ENCODE data around the gene TCL1B. TPM values are rescaled to one million over a fixed set of nuclear protein-coding genes. Genes with fewer than 3 reads are reported as not detected.

The TCL1B gene
- total and polyA plus RNA-seq, 2 of the 4 experiments (the other 2 are of a cell fraction): not detected

DNA sequence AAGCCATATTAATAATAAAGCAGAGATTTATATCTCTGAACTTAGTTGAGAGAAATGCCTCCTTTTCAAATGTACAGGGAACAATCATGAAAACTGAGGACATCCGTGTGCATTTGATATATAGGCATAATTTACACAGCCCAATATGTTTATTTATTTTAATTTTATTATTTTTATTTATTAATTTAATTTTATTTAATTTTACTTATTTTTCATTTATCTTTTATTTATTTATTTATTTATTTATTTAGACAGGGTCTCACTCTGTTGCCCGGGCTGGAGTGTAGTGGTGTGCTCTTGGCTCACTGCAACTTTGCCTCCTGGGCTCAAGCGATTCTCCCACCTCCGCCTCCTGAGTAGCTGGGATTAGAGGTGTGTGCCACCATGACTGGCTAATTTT, 19.3 kb downstream of the TCL1B start:
- no TSS peak for BruUV-seq (replicated peaks)
- no peak overlapping the region for H3K18ac ChIP-seq (ENCODE audit: low read depth, low read length)
- no peak overlapping the region for H2AFZ ChIP-seq (replicated peaks; ENCODE audit: low read length, poor library complexity)
- no peak overlapping the region for H3K4ac ChIP-seq (ENCODE audit: low read depth, low read length)
- H2BK5ac ChIP-seq (ENCODE audit: low read depth, low read length, poor library complexity, severe bottlenecking): no peak overlapping the region
- no peak overlapping the region for H3K4me2 ChIP-seq (ENCODE audit: low read depth, low read length)
- H3K27me3 ChIP-seq (ENCODE audit: control insufficient read depth, insufficient read depth, low read length): no peaks in the 10 kb centered on the region
- ATAC-seq (ENCODE audit: low read depth) (no peak), DNase-seq (no peak)
- no peak overlapping the region for H3K56ac ChIP-seq (ENCODE audit: extremely low read depth, insufficient read depth, low read length)
- H2BK15ac ChIP-seq (ENCODE audit: low read depth, low read length): no peak overlapping the region
- H3K4me3 ChIP-seq (ENCODE audit: insufficient read depth, low read depth, low read length): no peak overlapping the region
- in situ Hi-C loops (cut with MboI; ENCODE audit: low sequenced_read_pairs) (no loop called here), dilution Hi-C loops (cut with HindIII; ENCODE audit: low sequenced_read_pairs, unreplicated experiment) (no loop called here), intact Hi-C loops (cut with micrococcal nuclease) (no loop called here)
- no peak overlapping the region for H3K27ac ChIP-seq (ENCODE audit: insufficient read depth, low read length)
- POLR2A ChIA-PET (ENCODE audit: unreplicated experiment): no interaction called here
- TF ChIP-seq RAD21 (IDR thresholded peaks at IDR 0.05; ENCODE audit: low read length) (no peak), SMC3 (IDR thresholded peaks at IDR 0.05; ENCODE audit: low read depth, low read length) (no peak), RCOR1 (IDR thresholded peaks at IDR 0.05; ENCODE audit: insufficient replicate concordance, low read length) (no peak), MAFK (IDR thresholded peaks at IDR 0.05; ENCODE audit: low read depth, low read length) (no peak), NFE2L2 (IDR thresholded peaks at IDR 0.05; ENCODE audit: low read depth, low read length) (no peak), BHLHE40 (IDR thresholded peaks at IDR 0.05; ENCODE audit: low read depth, low read length) (no peak)
- TF ChIP-seq, protein P1, sequence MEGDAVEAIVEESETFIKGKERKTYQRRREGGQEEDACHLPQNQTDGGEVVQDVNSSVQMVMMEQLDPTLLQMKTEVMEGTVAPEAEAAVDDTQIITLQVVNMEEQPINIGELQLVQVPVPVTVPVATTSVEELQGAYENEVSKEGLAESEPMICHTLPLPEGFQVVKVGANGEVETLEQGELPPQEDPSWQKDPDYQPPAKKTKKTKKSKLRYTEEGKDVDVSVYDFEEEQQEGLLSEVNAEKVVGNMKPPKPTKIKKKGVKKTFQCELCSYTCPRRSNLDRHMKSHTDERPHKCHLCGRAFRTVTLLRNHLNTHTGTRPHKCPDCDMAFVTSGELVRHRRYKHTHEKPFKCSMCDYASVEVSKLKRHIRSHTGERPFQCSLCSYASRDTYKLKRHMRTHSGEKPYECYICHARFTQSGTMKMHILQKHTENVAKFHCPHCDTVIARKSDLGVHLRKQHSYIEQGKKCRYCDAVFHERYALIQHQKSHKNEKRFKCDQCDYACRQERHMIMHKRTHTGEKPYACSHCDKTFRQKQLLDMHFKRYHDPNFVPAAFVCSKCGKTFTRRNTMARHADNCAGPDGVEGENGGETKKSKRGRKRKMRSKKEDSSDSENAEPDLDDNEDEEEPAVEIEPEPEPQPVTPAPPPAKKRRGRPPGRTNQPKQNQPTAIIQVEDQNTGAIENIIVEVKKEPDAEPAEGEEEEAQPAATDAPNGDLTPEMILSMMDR (conservative IDR thresholded peaks at IDR 0.05; ENCODE audit: low read depth, low read length): no peak
- TF ChIP-seq, protein P2, sequence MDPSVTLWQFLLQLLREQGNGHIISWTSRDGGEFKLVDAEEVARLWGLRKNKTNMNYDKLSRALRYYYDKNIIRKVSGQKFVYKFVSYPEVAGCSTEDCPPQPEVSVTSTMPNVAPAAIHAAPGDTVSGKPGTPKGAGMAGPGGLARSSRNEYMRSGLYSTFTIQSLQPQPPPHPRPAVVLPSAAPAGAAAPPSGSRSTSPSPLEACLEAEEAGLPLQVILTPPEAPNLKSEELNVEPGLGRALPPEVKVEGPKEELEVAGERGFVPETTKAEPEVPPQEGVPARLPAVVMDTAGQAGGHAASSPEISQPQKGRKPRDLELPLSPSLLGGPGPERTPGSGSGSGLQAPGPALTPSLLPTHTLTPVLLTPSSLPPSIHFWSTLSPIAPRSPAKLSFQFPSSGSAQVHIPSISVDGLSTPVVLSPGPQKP (IDR thresholded peaks at IDR 0.05; ENCODE audit: borderline replicate concordance, low read depth, low read length): no peak
- no peak overlapping the region for H3K14ac ChIP-seq (replicated peaks; ENCODE audit: low read depth, low read length)
- no peak overlapping the region for H2AK9ac ChIP-seq (replicated peaks; ENCODE audit: low read depth, low read length, poor library complexity)
- H2BK20ac ChIP-seq (ENCODE audit: low read depth, low read length): no peak overlapping the region
- no peak overlapping the region for H3K9ac ChIP-seq (ENCODE audit: low read depth, low read length)
- no peak overlapping the region for H3K23ac ChIP-seq (ENCODE audit: low read depth, low read length)
- H4K8ac ChIP-seq (ENCODE audit: low read depth in 2 of 2, low read length in 2 of 2): no peak overlapping the region
- WGBS, 2 experiments (ENCODE audit: extremely low coverage in 2 of 2, insufficient read length in 1 of 2): no CpG with 5 or more reads among the region's 4 CpGs
- no peak overlapping the region for H4K91ac ChIP-seq (ENCODE audit: insufficient read depth, low read depth, low read length)
- H3K9me3 ChIP-seq (ENCODE audit: control insufficient read depth, insufficient read depth, low read length): no peaks in the 10 kb centered on the region
- no peak overlapping the region for H2BK120ac ChIP-seq (ENCODE audit: low read depth, low read length)
- no peak overlapping the region for H2AK5ac ChIP-seq (ENCODE audit: low read depth, low read length)
- no peaks in the 10 kb centered on the region for H3K4me1 ChIP-seq (ENCODE audit: control insufficient read depth, insufficient read depth, low read length)
- H3K36me3 ChIP-seq (ENCODE audit: control insufficient read depth, insufficient read depth, low read length): no peaks in the 10 kb centered on the region
- CTCF ChIA-PET: no interaction called here
- H3K79me1 ChIP-seq (ENCODE audit: low read depth in 1 of 2, low read length in 2 of 2): no peaks in the 10 kb centered on the region
- H4K5ac ChIP-seq (ENCODE audit: low read depth, low read length): no peak overlapping the region
- H3K9me1 ChIP-seq (ENCODE audit: insufficient read depth, low read length): no peaks in the 10 kb centered on the region
- H4K20me1 ChIP-seq (ENCODE audit: insufficient read depth, low read length): no peaks in the 10 kb centered on the region

Data from IMR-90 (cell line).